Cardiac septum (tissue), 1 donor: ENCODE measurements around the gene LSM7. TPM values are rescaled to one million over a fixed set of nuclear protein-coding genes. Genes with fewer than 3 reads are reported as not detected.

Experiments
- DNase-seq: peaks from one replicate; pipeline ENCODE4 v3.0.0-alpha.2; 2020; ENCODE audit warnings: low spot score
- intact Hi-C: fragments of 100-400 bp; cut with DNase I; formaldehyde crosslinking; loops from one replicate; pipeline ENCODE4 v1.14.0; 2022
- total RNA-seq: library from RNA; stranded (reverse); fragmentation: NEBNext Ultra II Directional; extraction: Animal tissue kit (Norgen Biotek cat#: 25700); gene quantifications from one replicate; pipeline ENCODE4 v1.2.1, GENCODE V29; 2021
- donor health status: DM: no; HTN: no; CAD: no.

The LSM7 gene
- total RNA-seq, 1 donor from 2014 or later = 42.7 TPM

DNA sequence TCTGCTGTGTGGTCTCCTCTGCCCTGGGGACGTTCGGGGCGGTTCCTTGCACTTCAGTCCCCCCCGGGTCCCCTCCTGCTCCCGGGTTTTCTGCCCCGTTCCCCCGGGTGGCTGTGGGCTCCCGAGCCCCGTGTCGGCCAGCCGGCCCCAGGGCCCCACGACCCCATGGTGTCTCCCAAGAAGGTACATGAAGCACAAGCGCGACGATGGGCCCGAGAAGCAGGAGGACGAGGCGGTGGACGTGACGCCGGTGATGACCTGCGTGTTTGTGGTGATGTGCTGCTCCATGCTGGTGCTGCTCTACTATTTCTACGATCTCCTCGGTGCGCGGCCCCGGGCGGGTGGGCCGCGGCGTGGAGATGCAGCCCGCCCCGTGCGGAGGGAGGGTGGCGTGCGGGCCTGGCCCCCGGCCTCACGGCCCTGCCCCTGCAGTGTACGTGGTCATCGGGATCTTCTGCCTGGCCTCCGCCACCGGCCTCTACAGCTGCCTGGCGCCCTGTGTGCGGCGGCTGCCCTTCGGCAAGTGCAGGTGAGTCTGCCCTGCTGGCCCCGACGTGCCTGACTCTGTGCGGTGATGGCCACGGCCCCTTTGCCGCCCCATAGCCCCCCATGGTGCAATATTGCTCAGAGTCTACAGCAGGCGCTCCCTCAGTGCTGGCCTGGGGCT, 11.4 kb upstream of the LSM7 start:
- no peak for DNase-seq
- intact Hi-C loops = no loop called here

GRCh38 chr19:2338751-2339643, 10.6 kb upstream of the LSM7 start:
- DNase-seq = no peak
- intact Hi-C loops = no loop called here

DNA sequence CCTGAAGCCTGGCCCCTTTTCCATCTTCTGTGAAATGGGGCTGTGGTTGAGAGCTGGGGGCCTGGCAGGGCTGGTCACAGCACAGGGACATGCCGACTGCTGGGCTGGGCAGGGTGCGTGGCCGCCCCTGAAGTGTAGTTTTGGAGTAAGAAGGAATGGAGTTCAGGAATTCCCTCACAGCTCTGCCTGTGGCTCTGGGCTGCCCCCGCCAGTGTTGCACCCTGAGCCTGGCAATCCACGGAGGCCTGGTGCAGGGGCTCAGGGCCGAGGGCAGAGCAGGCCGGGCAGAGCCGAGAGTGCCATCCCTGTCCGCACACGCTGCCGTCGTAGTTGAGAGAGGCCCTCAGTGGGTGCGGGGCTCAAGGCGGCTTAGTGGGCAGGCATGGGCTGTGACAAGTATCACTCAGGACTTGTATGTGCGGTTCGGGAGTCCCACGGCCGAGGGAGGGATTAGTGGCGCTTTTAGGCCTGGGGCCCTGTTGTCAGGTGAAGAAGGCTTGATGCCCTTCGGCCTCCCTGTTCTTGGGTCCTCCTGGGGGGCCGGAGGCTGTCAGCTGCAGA, 9.7 kb upstream of the LSM7 start:
- no peak for DNase-seq
- intact Hi-C loops = no loop called here

DNA sequence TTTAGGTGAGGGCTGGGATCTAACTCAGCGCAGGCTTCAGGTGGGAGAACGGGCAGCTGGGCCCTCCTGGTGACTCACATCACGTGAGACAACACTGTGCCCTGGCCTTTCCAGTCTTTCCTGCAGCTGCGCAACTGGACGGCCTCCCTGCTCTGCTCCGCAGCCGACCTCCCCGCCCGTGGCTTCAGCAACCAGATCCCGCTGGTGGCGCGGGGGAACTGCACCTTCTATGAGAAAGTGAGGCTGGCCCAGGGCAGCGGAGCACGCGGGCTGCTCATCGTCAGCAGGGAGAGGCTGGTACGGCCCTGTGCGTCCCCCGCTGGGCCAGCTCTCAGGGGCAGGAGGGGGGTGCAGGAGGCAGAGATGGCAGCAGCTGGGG, 8.9 kb upstream of the LSM7 start:
- no peak for DNase-seq
- intact Hi-C loops = no loop called here

GRCh38 chr19:2336528-2337328, 8.3 kb upstream of the LSM7 start:
- DNase-seq = no peak
- intact Hi-C loops = no loop called here

DNA sequence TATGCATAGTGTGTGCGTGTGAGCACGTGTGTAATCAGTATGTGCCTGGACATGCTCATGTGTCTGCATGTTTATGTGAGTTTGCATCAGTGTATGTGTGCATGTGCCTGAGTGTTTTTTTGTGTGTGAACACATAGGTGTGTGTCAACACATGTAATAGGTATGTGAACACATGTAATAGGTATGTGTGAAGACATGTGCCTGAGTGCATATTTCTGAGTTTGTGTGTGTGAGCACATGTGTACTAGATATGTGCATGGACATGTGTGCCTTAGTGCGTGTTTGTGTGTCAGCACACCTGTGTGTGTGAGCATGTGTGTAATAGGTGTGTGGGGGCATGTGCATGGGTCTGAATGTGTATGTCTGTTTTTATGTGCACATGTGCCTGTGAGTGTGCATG, 7.5 kb upstream of the LSM7 start:
- DNase-seq = no peak
- intact Hi-C loops = no loop called here

DNA sequence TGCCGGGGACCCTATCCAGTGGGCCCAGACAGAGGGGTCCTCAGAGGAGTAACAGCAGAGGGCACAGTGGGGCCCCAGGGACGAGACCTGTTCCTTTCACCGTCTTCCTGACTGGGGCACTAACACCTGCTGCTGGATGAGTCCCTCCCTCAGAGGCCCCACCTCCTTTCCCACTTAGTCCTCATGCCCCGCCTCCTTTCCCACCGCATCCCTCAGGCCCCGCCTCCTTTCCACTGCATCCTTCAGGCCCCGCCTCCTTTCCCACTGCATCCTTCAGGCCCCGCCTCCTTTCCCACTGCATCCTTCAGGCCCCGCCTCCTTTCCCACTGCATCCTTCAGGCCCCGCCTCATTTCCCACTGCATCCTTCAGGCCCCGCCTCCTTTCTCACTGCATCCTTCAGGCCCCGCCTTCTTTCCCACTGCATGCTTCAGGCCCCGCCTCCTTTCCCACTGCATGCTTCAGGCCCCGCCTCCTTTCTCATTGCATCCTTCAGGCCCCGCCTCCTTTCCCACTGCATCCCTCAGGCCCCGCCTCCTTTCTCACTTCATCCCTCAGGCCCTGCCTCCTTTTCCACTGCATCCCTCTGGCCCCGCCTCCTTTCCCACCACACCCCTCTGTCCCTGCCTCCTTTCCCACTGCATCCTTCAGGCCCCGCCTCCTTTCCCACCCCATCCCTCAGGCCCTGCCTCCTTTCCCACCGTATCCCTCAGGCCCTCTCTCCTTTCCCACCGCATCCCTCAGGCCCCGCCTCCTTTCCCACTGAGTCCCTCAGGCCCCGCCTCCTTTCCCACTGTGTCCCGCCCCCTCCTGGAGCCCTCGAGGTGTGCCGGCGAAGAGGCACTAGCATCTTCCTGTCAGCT, 6.8 kb upstream of the LSM7 start:
- intact Hi-C loops = no loop called here
- DNase-seq = no peak

DNA sequence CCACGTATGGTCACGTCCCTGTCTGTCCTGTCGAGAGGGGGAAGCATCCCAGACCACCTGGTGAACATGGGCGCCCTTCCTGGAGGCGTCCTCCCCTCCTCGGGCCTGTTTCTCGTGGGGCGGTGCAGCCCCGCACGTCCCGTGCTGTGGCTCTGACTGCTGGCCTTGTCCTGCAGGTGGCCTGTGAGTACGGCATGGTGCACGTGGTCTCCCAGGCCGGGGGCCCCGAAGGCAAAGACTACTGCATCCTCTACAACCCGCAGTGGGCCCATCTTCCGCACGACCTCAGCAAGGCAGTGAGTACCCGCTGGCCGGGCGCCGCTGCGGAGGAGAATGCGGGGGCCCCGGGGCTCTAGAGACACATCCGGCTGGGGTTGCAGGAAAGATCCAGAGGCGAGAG, 6.0 kb upstream of the LSM7 start:
- DNase-seq = no peak
- intact Hi-C loops = no loop called here

DNA sequence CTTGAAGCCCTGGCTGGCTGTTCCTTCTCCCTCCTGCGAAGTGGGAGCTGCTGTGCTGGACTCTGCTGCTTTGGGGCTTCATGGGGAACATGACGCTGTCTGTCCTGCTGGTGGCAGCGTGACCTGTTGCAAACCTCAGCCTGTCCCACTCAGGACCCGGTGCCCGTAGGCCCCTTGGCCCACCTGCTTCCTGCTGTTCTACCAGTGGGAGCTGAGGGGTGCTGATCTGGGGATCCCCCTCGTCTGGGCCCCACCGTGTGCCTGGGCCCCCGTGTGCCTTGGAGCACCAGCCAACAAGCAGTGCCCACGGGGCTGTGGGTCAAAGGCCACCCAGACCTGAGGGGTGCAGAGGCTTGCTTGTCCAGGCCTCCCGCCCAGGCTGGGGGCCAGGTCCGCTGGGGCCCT, 5.4 kb upstream of the LSM7 start:
- no peak for DNase-seq
- intact Hi-C loops = no loop called here

GRCh38 chr19:2333027-2333806, 4.8 kb upstream of the LSM7 start:
- intact Hi-C loops = no loop called here
- DNase-seq = no peak

GRCh38 chr19:2332341-2333026, 4.1 kb upstream of the LSM7 start:
- DNase-seq = no peak
- intact Hi-C loops = no loop called here

DNA sequence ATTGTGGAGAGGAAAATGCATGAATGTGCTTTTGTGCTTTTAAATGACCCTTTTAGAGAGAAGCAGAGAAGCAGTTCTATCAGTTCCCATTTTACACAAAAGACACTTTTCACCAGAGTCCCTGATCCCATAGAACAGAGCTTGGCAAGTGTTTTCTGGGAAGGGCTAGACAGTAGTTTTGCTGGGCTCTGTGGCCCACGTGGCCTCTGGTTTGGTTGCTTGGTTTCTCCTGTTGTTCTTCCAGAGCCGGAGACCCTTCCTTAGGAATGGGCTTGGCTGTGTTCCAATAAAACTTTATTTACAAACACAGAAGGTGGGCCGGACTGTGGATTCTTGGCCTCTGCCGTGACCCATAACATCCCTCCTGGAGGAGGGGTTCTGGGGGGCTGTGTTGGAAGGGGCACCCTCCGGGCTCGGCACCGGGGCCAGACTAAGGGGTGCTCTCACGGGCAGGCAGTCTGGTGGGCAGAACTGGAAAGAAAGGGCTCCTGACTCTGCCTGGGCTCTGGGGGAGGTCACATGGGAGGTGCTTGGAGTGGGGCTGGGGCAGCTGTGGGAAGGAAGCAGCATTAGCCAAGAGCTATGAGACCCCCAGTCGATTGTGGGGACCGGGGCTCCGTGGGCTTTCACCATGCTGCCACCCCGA, 3.3 kb upstream of the LSM7 start:
- DNase-seq = no peak
- intact Hi-C loops = no loop called here

DNA sequence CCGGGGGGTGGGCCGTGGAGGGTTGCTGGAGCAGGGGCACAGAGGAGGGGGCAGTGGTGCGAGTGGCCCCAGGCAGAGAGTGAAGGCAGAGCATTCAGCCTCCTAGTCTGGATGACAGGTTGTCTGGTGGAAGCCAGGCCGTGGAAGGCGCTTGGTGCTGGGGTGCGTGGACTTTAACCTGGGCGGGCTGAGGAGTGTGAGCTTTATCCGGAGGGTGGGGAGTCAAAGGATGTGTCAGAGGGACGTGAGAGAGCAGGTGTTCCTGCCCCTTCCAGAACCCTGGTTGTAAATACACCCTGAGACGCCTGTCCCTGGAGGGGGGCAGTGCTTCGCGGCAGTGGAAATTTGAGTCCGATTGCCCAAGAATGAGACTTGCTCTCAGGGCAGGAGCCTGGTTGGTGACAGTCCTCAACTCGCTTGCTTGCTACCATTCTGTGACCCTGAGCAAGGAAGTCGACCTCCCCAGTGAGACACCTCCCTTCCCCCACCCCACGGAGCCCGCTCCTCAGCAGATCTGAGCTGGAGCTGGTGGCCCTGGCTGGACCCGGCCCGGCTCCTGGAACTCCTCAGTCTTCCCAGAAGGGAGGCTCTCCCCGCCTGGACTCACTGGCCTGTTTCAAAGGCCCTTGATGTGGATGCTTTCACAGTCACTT, 2.4 kb upstream of the LSM7 start:
- intact Hi-C loops = no loop called here
- no peak for DNase-seq

DNA sequence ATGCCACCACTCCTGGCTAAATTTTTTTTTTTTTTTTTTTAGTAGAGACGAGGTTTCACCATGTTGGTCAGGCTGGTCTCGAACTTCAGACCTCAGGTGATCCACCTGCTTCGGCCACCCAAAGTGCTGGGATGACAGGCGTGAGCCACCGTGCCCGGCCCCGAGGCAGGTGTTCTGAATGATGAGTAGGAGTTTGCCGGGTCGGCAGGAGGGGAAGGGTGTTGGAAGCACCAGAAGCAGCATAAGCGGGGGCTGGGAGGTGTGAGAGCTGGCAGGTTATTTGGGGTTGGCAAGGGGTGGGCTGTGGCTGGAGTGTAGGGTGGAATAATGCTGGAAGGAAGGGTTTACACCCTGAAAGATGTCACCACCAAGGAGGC, 1.9 kb upstream of the LSM7 start:
- DNase-seq = no peak

DNA sequence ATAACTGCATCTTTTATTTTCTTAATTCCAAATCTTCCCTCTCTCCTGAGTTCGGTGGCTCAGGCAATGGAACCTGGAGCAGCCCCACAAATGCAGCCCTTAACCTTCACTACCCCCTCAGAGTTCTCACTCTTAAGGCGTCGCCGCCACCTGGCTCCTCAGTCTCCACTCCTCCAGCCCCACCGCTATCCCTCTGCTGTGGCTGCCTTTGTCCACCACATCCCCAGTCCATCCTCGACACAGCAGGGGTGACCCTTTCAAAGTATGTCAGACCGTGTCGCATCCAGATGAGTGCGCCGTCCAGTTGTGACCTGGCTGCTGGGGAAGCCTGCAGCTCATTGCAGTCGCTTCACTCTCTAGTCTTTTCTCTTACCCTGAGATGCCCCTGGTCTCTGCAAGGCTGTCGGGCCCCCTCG, 1.1 kb upstream of the LSM7 start:
- intact Hi-C loops = loop anchor here (5.0 kb wide), 1 partner anchor 167 kb away; the partner anchor contains the start of gene DOT1L
- DNase-seq = no peak

More for the DNA sequence above, 1.9 kb upstream of the LSM7 start:
- intact Hi-C loops = no loop called here

DNA sequence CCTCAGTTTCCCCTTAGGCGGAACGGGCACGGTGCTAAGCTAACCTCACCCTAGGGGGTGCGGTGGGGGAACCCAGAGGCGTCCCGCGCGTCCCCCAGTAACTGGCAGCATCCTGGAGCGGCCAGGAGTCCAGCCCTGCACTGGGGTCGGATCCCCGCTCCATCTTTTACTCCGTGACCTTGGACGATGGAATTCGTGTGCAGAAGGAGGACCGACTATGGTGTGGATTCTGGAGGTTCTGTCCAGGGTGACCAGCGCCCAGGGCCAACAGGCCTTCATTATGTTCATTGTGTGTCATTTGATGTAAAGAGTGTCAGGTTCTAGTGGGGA, 728 bp upstream of the LSM7 start:
- DNase-seq = no peak
- intact Hi-C loops = loop anchor here (5.0 kb wide), 1 partner anchor 167 kb away; the partner anchor contains the start of gene DOT1L
